GM18951 (cell line): ENCODE results near the gene RTP3.

Experiments used
- POLR2A ChIP-seq: IDR thresholded peaks from 4 replicates; pipeline ENCODE4 v1.6.1; 2011; ENCODE audit warnings: mild to moderate bottlenecking; ENCODE audit not compliant: insufficient read length, insufficient read depth; ENCODE audit errors: extremely low read depth
- in situ Hi-C: fragments of 300-500 bp; cut with MboI; formaldehyde crosslinking; loops from one replicate; pipeline ENCODE4 v1.12.0; 2022; ENCODE audit warnings: low sequenced_read_pairs, mixed read lengths, inconsistent platforms; ENCODE audit not compliant: unreplicated experiment

The RTP3 gene

GRCh38 chr3:46497556-46498265, at the start of gene RTP3:
RTP3 (plus strand) TSS chr3:46497976; CDS start chr3:46498063, 87 bp downstream.
- no peak for TF ChIP-seq POLR2A
- in situ Hi-C loops: no loop called here

GRCh38 chr3:46448721-46449120, 49.1 kb upstream of the RTP3 start:
- in situ Hi-C loops: no loop called here
- TF ChIP-seq POLR2A: no peak

GRCh38 chr3:46449755-46450552, 47.8 kb upstream of the RTP3 start:
- TF ChIP-seq POLR2A: no peak
- in situ Hi-C loops: no loop called here

GRCh38 chr3:46453526-46454208, 44.1 kb upstream of the RTP3 start:
- TF ChIP-seq POLR2A: no peak
- in situ Hi-C loops: no loop called here

GRCh38 chr3:46454209-46454595, 43.6 kb upstream of the RTP3 start:
- TF ChIP-seq POLR2A: no peak
- in situ Hi-C loops: no loop called here

- no peak for TF ChIP-seq POLR2A
- in situ Hi-C loops: no loop called here
Measured at GRCh38 chr3:46454606-46455005, 43.2 kb upstream of the RTP3 start.

- no peak for TF ChIP-seq POLR2A
- in situ Hi-C loops: no loop called here
Measured at GRCh38 chr3:46455231-46456115, 42.3 kb upstream of the RTP3 start.

- in situ Hi-C loops: no loop called here
- no peak for TF ChIP-seq POLR2A
Measured at GRCh38 chr3:46456118-46456517, 41.7 kb upstream of the RTP3 start.

GRCh38 chr3:46460051-46460450, 37.7 kb upstream of the RTP3 start:
- in situ Hi-C loops: no loop called here
- no peak for TF ChIP-seq POLR2A

- in situ Hi-C loops: no loop called here
- no peak for TF ChIP-seq POLR2A
Measured at GRCh38 chr3:46462111-46462510, 35.7 kb upstream of the RTP3 start.

- in situ Hi-C loops: no loop called here
- no peak for TF ChIP-seq POLR2A
Measured at GRCh38 chr3:46462511-46462910, 35.3 kb upstream of the RTP3 start.

GRCh38 chr3:46463120-46463867, 34.5 kb upstream of the RTP3 start:
- in situ Hi-C loops: no loop called here
- no peak for TF ChIP-seq POLR2A
